Measurements from ENCODE around the gene PIP4K2B. TPM values are rescaled to one million over a fixed set of nuclear protein-coding genes. Genes with fewer than 3 reads are reported as not detected.
"Not testable (repeated sequence)": the region's sequence is repeated elsewhere in the genome, so short reads cannot be mapped to it uniquely, and the experiment has no call there.

Gene PIP4K2B
- total RNA-seq (2014; rRNA removed): 65.9 and 68.3 TPM in 2 replicates
- 30.6 TPM for polyA plus RNA-seq (2012)

DNA sequence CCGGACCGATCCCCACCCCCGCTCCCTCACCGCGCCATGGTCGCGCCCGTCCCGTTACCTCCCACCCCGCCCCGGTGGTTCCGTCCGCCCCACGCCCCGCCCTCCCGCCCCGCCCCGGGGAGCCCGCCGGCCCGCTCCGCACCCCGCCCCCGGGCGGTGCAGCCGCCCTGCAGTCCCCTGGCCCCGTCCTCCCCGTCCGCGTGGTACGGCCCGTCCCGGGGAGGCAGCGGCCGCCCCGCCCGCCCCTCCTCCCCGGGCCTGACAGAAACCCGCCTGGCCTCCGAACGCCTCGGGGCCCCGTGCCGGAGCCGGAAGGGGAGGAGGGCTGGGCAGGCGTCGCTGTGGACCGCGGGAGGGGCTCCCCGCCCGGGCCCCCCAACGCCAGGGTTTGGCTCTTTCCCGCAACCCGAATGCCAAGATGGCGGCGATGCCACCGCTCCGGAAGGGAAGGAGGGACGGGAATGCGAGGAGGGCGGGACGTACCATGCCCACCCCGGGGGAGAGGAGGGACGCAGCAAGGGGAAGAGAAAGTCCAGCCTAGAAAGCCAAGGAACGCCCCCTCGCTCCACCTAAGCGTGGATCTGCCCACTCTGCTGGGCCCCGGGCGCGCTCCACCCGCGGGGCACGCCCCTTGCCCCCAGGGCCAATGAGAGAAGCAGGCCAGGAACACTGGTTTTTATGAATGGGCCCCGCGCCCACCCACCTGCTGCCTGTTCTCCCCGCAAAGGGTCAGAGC lies at the start of gene PIP4K2B:
Gene PIP4K2B, minus strand, starts transcription at position 56 of the 736 bp plus-strand sequence. CDS start 132 bp downstream, outside the sequence.
- peak; percentile 98 for DNase-seq (ENCODE audit: low read depth)

- no peak for DNase-seq (ENCODE audit: low read depth)
Observed at GRCh38 chr17:38848557-38848891, 49.2 kb upstream of the PIP4K2B start.

DNA sequence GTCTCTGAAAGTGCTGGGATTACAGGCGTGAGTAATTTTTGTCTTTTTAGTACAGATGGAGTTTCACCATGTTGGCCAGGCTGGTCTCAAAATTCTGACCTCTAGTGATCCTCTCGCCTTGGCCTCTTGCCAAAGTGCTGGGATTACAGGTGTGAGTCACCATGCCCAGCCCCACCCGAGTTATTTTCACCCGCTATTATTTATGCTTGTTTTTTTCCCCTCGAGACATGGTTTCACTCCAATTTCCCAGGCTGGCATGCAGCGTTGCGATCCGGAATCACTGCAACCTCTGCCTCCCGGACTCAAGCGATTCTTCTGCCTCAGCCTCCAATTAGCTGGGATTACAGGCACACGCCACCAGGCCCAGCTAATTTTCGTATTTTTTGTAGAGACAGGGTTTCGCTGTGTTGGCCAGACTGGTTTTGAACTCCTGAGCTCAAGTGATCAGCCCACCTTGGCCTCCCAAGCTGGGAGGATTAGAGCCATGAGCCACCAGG lies 45.0 kb upstream of the PIP4K2B start:
- peak; percentile 87 for DNase-seq (ENCODE audit: low read depth)

DNA sequence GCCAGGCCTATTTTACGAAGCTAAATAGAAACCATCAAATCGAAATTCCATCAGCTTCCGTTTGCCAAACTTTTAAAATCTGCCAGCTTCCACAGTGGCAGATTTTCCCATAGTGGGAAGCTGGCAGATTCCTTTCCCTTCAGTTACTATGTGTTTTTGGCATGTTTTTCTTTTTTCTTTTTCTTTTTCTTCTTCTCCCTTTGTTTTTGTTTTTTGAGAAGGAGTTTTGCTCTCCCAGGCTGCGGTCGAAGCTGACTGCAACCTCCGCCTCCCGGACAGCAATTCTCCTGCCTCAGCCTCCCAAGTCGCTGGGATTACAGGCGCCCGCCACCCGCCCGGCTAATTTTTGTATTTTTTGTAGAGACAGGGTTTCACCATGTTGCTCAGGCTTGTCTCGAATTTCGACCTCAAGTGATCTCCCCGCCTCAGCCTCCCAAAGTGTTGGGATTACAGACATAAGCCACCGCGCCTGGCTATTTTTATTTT lies 26.4 kb upstream of the PIP4K2B start:
- no peak for DNase-seq (ENCODE audit: low read depth)

DNA sequence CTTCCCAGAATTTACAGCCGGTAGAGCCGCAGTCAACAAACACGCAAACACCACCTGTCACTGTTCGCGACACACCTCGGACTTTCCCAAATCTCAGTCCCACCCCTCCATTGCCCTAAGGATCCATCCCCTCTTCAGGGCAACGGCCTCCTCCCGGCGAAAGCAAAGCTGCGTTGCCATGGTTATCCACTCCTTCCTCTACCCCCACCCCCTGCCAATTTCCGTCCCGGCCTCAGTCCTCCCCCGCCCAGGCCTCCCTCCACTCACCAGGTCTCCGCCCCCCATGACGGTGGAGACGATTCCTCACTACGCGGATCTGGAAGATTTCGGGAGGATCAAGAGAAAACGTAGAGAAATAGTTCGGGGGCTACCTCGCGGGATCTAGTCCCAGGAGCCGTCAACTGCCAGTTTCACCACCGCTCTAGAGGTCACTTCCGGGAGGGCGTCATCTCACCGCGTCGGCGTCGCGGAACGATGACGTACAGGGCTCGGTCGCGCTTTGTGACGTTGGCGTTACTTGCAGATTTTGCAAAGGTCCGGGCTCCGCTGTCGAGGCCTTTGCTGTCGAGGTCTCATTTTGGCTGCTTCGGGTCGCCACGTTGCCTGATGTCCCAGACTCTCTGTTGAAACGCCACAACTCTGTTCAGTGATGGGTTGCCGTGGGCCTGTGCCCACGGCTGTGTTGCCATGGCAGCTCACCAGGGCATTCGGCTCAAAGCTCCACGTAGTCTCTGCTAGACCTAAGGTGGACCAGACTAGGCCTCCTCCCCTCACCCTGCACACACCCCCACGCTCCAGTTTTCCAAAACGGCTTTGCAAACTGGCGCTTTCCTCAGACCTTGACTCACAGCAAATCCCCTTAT lies 25.8 kb upstream of the PIP4K2B start, which contains the start of gene CWC25:
Gene CWC25, minus strand, starts transcription at position 423 of the 863 bp plus-strand sequence. Its CDS starts 138 bp downstream, at position 285.
- peak; percentile 94 for DNase-seq (ENCODE audit: low read depth)

DNA sequence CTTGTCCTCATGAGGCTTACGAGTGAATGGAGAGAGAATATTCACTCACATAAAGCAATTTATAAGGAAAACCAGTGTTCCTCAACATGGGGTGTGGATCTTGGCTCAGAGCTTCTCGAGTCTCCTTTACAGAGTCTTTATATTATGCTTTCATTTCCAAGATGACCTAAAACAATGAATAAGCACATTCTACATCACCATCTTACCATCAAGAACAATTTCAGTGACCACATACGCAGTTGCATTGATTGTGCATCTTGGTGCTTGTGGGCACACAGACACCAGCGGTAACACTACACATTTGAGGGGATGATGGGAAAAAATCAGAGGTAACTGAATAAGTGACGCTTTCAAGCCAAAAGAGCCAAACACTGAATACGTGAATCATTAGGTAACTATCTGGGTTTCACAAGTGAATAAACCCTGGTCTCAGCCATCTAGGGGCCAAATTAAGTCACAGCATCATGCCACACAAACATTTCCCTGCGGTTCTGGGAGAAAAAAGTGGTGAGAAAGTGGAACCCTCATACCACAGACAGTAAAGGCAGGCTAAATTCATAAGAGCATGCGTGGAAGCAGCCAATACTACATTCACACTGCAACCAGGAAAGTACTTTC lies 16.3 kb upstream of the PIP4K2B start:
- DNase-seq (ENCODE audit: low read depth): peak; percentile 66

DNA sequence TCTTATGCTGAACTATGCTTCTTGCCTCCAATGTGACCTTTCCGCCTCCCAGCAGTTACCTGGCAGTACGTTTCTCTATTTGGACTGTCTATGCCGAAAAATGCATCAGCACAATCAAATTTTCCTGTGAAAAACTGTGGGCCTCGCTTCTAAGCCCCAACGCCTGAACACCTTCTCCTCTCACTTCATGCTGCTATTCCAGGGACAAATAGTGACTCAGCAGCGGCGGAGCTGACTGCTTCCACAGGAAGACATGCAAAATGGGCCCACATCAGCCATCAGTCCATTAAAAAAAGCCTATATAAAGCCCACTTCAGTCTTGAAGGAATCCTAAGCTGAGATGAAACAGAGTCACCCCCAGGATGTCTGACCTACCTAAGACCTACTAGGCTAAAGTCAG lies 10.5 kb upstream of the PIP4K2B start:
- no peak for DNase-seq (ENCODE audit: low read depth)

- DNase-seq (ENCODE audit: low read depth): no peak
Observed at GRCh38 chr17:38800237-38800760, 943 bp upstream of the PIP4K2B start.

- DNase-seq (ENCODE audit: low read depth): peak; percentile 48
Observed at GRCh38 chr17:38798614-38799500, 499 bp downstream of the PIP4K2B start.

DNA sequence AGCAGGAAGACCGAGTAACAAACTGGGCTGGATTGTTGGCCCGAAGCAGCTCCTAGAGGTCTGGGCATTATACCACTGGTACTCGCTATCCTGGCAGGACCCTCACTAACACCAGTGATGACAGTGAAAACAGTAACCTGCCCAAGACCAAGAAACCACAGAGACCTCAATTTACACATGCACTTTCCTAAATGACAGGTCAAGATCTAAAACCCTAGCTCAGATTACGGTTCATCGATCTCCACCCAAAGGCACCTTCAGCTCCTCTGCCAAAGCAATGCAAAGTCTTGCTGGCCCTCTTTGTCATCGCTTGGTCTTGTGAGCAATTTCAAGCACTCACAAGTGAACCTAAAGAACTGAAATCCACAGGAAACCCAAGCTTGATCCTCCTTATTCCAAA lies 1.5 kb downstream of the PIP4K2B start:
- no peak for DNase-seq (ENCODE audit: low read depth)

- DNase-seq (ENCODE audit: low read depth): peak; percentile 22
Observed at GRCh38 chr17:38797158-38797490, 2.2 kb downstream of the PIP4K2B start.

DNA sequence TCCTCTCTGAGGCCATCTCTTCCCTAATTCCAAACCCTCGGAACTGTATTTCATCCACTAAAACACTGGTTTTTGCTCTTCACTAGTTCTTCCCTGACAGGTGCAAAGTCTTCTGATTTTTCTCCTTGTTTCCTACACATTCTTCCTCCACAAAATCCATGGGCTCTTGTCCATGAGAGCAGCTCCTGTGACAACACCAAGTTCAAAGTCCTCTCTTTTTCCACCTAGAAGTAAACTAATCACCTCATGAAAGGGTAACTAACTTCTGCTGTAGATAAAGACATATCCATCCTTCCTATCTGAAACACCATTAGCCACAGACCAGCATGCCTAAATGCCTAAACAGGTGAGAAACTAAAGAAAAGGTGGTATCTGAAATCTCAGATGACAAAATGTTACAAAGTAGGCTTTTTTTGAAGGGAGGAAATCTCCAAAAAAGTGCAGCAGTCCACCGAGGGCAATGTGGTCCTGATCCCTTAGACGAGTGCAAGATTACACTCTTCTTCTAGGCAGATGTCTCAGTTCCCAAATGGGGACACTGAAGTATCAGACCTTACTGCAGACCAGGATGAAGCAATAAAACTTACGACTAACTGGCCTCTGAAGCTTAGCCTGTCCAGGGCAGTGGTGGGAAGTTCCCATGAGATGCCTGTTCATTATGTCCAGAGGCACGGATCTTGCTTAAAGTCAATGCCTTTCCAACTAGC lies 2.8 kb downstream of the PIP4K2B start:
- DNase-seq (ENCODE audit: low read depth): no peak

DNA sequence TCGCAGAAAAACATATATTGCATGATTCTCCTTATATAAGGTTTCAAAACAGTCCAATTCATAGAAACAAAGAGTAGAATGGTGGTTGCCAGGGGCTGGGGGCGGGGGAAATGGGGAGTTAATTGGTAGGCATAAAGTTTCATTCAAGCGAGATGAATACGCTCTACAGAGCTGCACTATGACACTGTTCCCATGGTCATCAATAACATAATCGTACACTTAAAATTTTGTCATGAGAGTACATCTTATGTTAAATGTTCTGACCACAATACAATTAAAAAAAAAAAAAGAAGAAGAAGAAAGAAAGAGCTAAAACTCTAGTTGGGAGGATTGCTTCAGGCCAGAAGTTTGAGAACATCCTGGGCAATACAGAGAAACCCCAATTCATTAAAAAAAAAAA lies 5.1 kb downstream of the PIP4K2B start:
- no peak for DNase-seq (ENCODE audit: low read depth)

- no peak for DNase-seq (ENCODE audit: low read depth)
Observed at GRCh38 chr17:38791162-38791561, 8.2 kb downstream of the PIP4K2B start.

- not testable (repeated sequence) for DNase-seq (ENCODE audit: low read depth)
Observed at GRCh38 chr17:38790148-38790707, 9.1 kb downstream of the PIP4K2B start.

GRCh38 chr17:38789185-38789584 lies 10.2 kb downstream of the PIP4K2B start:
- peak; percentile 78 for DNase-seq (ENCODE audit: low read depth)

- DNase-seq (ENCODE audit: low read depth): not testable (repeated sequence)
Observed at GRCh38 chr17:38787999-38788398, 11.4 kb downstream of the PIP4K2B start.

DNA sequence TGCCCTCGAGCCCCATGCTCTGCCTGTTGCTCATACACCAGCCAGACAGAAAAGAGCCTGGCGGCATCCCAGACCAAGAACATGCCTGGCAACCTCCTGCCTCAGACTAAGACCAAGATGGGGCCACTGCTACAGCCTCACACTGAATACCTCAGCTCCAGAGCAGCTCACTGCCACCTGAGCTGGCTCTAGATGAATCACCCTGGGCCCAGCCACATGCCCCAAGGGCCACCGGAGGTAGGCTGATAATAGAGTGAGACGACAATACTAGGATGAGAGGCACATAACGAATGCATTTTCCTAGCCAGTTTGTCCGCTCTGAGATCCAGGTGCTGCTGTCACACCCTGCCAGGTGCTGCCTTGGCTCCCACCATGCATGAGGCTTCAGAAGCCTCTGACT lies 13.0 kb downstream of the PIP4K2B start:
- DNase-seq (ENCODE audit: low read depth): no peak

- no peak for DNase-seq (ENCODE audit: low read depth)
Observed at GRCh38 chr17:38783227-38783626, 16.1 kb downstream of the PIP4K2B start.
